IMR-90 (cell line): ENCODE data around the gene RAVER2.

Source experiments
- CTCF ChIP-seq: conservative IDR thresholded peaks from 2 replicates; pipeline ENCODE4 v1.5.1; 2012; ENCODE audit warnings: mild to moderate bottlenecking, low read depth, low read length, improper control_type of control experiment
- POLR2A ChIP-seq: IDR thresholded peaks from 2 replicates; pipeline ENCODE4 v1.6.1; 2012; ENCODE audit warnings: mild to moderate bottlenecking, low read depth, low read length
- RCOR1 ChIP-seq: IDR thresholded peaks from 2 replicates; pipeline ENCODE4 v1.6.1; 2012; ENCODE audit warnings: mild to moderate bottlenecking, low read length, improper control_type of control experiment; ENCODE audit not compliant: insufficient replicate concordance

GRCh38 chr1:64756770-64757169 is 11.9 kb downstream of the RAVER2 start:
- TF ChIP-seq POLR2A, result no peak
- no peak for TF ChIP-seq RCOR1
- no peak for TF ChIP-seq CTCF
